ENCODE data around the gene NAA16.
"Not testable (repeated sequence)": the region's sequence is repeated elsewhere in the genome, so short reads cannot be mapped to it uniquely, and the experiment has no call there.

NAA16 gene

DNA sequence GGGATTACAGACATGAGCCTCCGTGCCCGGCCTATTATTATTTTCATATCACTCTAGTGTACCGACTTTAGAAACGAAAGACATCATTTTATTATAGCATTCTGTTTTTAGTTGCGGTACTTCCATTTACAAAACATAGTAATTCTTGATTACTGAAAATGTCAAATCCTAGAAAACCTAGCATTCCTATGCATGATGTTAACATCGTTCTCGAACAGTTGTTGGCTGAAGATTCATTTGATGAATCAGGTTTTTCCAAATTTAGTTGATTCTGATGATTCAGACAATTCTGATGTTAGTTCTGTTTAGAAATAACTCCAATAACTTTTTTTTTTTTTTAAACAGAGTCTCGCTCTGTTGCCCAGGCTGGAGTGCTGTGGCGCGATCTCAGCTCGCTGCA, 36.2 kb upstream of the NAA16 start:
- H3K4me1 ChIP-seq (ENCODE audit: low read length), result no peaks in the 10 kb centered on the region
- no peaks in the 10 kb centered on the region for H3K27me3 ChIP-seq (replicated peaks; ENCODE audit: insufficient read depth, low read length)
- no peak overlapping the region for H3K4me3 ChIP-seq (ENCODE audit: low read length)
- H4K20me1 ChIP-seq (ENCODE audit: insufficient read depth, low read length), result no peaks in the 10 kb centered on the region
- DNase-seq, result no peak
- no peak overlapping the region for H2AFZ ChIP-seq (ENCODE audit: low read length)
- H3K36me3 ChIP-seq (replicated peaks; ENCODE audit: insufficient read depth, low read length), result no peaks in the 10 kb centered on the region
- no peak overlapping the region for H3K4me2 ChIP-seq (ENCODE audit: low read depth, low read length)
- no peak overlapping the region for H3K27ac ChIP-seq (ENCODE audit: low read length)
- H3K79me2 ChIP-seq (ENCODE audit: low read length), result no peaks in the 10 kb centered on the region
- H3F3A ChIP-seq (ENCODE audit: insufficient read depth, low read length), result no peaks in the 10 kb centered on the region
- TF ChIP-seq EZH2phosphoT487 (IDR thresholded peaks at IDR 0.05; ENCODE audit: low read length) (no peak), EZH2 (optimal IDR thresholded peaks at IDR 0.05; ENCODE audit: low read depth, low read length) (no peak)
- TF ChIP-seq, protein P1, sequence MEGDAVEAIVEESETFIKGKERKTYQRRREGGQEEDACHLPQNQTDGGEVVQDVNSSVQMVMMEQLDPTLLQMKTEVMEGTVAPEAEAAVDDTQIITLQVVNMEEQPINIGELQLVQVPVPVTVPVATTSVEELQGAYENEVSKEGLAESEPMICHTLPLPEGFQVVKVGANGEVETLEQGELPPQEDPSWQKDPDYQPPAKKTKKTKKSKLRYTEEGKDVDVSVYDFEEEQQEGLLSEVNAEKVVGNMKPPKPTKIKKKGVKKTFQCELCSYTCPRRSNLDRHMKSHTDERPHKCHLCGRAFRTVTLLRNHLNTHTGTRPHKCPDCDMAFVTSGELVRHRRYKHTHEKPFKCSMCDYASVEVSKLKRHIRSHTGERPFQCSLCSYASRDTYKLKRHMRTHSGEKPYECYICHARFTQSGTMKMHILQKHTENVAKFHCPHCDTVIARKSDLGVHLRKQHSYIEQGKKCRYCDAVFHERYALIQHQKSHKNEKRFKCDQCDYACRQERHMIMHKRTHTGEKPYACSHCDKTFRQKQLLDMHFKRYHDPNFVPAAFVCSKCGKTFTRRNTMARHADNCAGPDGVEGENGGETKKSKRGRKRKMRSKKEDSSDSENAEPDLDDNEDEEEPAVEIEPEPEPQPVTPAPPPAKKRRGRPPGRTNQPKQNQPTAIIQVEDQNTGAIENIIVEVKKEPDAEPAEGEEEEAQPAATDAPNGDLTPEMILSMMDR (IDR thresholded peaks at IDR 0.05; ENCODE audit: low read length), result no peak
- H3K9me2 ChIP-seq (replicated peaks; ENCODE audit: insufficient read depth, low read length), result no peaks in the 10 kb centered on the region
- no peaks in the 10 kb centered on the region for H3K9me3 ChIP-seq (replicated peaks; ENCODE audit: insufficient read depth, low read length)
- no peak overlapping the region for H3K9ac ChIP-seq (ENCODE audit: low read length)

DNA sequence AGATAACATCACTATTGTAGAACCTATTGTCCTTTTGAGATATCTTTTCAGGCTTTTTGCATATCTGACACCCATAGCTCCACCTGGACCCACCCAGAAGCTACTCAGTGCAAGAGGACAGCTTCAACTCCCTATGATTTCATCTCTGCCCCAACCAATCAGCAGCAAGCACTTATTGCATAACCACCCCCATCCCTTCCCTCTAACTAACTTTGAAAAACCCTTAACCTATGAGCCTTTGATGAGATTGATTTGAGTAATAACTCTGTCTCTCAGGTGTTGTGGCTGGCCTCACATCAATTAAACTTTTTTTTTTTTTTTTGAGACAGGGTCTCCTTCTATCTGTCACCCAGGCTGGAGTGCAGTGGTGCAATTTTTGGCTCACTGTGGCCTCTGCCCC, 34.2 kb upstream of the NAA16 start:
- H3F3A ChIP-seq (ENCODE audit: insufficient read depth, low read length), result no peaks in the 10 kb centered on the region
- no peak for DNase-seq
- no peaks in the 10 kb centered on the region for H3K9me2 ChIP-seq (replicated peaks; ENCODE audit: insufficient read depth, low read length)

GRCh38 chr13:41279156-41279555, 31.9 kb upstream of the NAA16 start:
- not testable (repeated sequence) for H3K9me3 ChIP-seq (replicated peaks; ENCODE audit: insufficient read depth, low read length); H3K27me3 ChIP-seq (replicated peaks; ENCODE audit: insufficient read depth, low read length); H3K4me3 ChIP-seq (ENCODE audit: low read length); H2AFZ ChIP-seq (ENCODE audit: low read length); H3K4me2 ChIP-seq (ENCODE audit: low read depth, low read length); H3K9ac ChIP-seq (ENCODE audit: low read length); H4K20me1 ChIP-seq (ENCODE audit: insufficient read depth, low read length); DNase-seq; H3K36me3 ChIP-seq (replicated peaks; ENCODE audit: insufficient read depth, low read length); H3K9me2 ChIP-seq (replicated peaks; ENCODE audit: insufficient read depth, low read length); H3K4me1 ChIP-seq (ENCODE audit: low read length); H3K79me2 ChIP-seq (ENCODE audit: low read length); H3F3A ChIP-seq (ENCODE audit: insufficient read depth, low read length); H3K27ac ChIP-seq (ENCODE audit: low read length)

More for the DNA sequence above, 34.2 kb upstream of the NAA16 start:
- no peaks in the 10 kb centered on the region for H3K36me3 ChIP-seq (replicated peaks; ENCODE audit: insufficient read depth, low read length)
- H3K9ac ChIP-seq (ENCODE audit: low read length), result no peak overlapping the region
- no peak overlapping the region for H3K4me2 ChIP-seq (ENCODE audit: low read depth, low read length)
- TF ChIP-seq EZH2phosphoT487 (IDR thresholded peaks at IDR 0.05; ENCODE audit: low read length), result no peak
- TF ChIP-seq, protein P1 (IDR thresholded peaks at IDR 0.05; ENCODE audit: low read length), result no peak
- TF ChIP-seq EZH2 (optimal IDR thresholded peaks at IDR 0.05; ENCODE audit: low read depth, low read length), result no peak
- H3K4me3 ChIP-seq (ENCODE audit: low read length), result no peak overlapping the region
- H3K27me3 ChIP-seq (replicated peaks; ENCODE audit: insufficient read depth, low read length), result no peaks in the 10 kb centered on the region
- no peak overlapping the region for H3K27ac ChIP-seq (ENCODE audit: low read length)
- no peak overlapping the region for H2AFZ ChIP-seq (ENCODE audit: low read length)
- no peaks in the 10 kb centered on the region for H3K9me3 ChIP-seq (replicated peaks; ENCODE audit: insufficient read depth, low read length)
- H3K4me1 ChIP-seq (ENCODE audit: low read length), result no peaks in the 10 kb centered on the region
- no peaks in the 10 kb centered on the region for H4K20me1 ChIP-seq (ENCODE audit: insufficient read depth, low read length)
- no peaks in the 10 kb centered on the region for H3K79me2 ChIP-seq (ENCODE audit: low read length)

DNA sequence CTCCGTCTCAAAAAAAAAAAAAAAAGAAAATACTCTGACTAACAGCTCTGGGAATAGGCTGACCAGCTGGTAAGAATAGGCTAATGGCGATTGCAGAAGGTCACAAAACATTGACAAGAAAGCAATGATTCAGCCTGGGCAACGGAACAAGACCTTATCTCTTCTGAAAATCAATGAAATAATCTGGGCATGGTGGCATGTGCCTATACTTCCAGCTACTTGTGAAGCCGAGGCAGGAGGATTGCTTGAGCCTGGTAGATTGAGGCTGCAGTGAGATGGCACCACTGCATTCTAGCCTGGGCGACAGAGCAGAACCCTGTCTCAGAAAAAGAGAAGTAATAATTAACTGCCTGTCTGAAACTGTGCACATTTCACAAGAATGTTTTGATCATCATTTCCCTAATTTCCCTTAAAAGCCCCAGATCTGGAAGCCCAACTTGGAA, 28.9 kb upstream of the NAA16 start:
- no peak overlapping the region for H3K4me2 ChIP-seq (ENCODE audit: low read depth, low read length)
- no peak for DNase-seq
- no peak overlapping the region for H3K9ac ChIP-seq (ENCODE audit: low read length)
- TF ChIP-seq, protein P1 (IDR thresholded peaks at IDR 0.05; ENCODE audit: low read length), result no peak
- TF ChIP-seq EZH2 (optimal IDR thresholded peaks at IDR 0.05; ENCODE audit: low read depth, low read length), result no peak
- TF ChIP-seq EZH2phosphoT487 (IDR thresholded peaks at IDR 0.05; ENCODE audit: low read length), result no peak
- H3K9me3 ChIP-seq (replicated peaks; ENCODE audit: insufficient read depth, low read length), result no peaks in the 10 kb centered on the region
- H3K79me2 ChIP-seq (ENCODE audit: low read length), result no peaks in the 10 kb centered on the region
- H3K36me3 ChIP-seq (replicated peaks; ENCODE audit: insufficient read depth, low read length), result no peaks in the 10 kb centered on the region
- H3K27ac ChIP-seq (ENCODE audit: low read length), result no peak overlapping the region
- H2AFZ ChIP-seq (ENCODE audit: low read length), result no peak overlapping the region
- no peaks in the 10 kb centered on the region for H3F3A ChIP-seq (ENCODE audit: insufficient read depth, low read length)
- no peaks in the 10 kb centered on the region for H3K9me2 ChIP-seq (replicated peaks; ENCODE audit: insufficient read depth, low read length)
- H3K4me3 ChIP-seq (ENCODE audit: low read length), result no peak overlapping the region
- no peaks in the 10 kb centered on the region for H3K4me1 ChIP-seq (ENCODE audit: low read length)
- no peaks in the 10 kb centered on the region for H4K20me1 ChIP-seq (ENCODE audit: insufficient read depth, low read length)
- H3K27me3 ChIP-seq (replicated peaks; ENCODE audit: insufficient read depth, low read length), result no peaks in the 10 kb centered on the region
